Measurements from ENCODE around the gene ZNF124. TPM values are rescaled to one million over a fixed set of nuclear protein-coding genes. Genes with fewer than 3 reads are reported as not detected.
A peak's percentile ranks its signal among the peaks of the same experiment; 100 is the strongest.

Gene ZNF124
- total RNA-seq, 1 donor from 2014 or later = 21.1 TPM

DNA sequence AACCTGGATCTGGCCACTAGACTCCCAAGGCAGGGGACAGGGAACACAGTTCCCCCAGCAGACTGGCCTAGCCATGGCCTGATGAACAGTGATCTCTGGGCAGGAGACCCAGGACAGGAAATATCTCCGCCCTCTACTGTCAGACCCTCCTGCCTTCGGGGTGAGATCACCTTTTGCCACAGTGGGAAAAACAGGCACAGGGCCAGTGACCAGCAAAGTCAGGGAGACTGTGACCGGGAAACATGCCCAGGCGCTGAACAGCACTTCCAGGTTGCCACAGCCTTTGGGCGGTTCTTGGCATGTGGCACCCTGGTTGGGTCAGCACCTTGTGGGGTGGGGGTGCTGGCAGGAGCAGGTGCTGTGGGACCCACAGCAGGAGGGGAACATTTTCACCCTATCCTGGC, 58.7 kb downstream of the ZNF124 start:
- DNase-seq (ENCODE audit: low read depth) (peak; percentile 24), FAIRE-seq (no peak)
- Histone ChIP-seq H3K4me3 (ENCODE audit: low read depth, low read length) (no peak overlapping the region), H3K36me3 (ENCODE audit: control insufficient read depth, insufficient read depth, low read length) (no peaks in the 10 kb centered on the region), H3K27me3 (ENCODE audit: control insufficient read depth, insufficient read depth, low read length) (no peaks in the 10 kb centered on the region)
- TF ChIP-seq, protein P1, sequence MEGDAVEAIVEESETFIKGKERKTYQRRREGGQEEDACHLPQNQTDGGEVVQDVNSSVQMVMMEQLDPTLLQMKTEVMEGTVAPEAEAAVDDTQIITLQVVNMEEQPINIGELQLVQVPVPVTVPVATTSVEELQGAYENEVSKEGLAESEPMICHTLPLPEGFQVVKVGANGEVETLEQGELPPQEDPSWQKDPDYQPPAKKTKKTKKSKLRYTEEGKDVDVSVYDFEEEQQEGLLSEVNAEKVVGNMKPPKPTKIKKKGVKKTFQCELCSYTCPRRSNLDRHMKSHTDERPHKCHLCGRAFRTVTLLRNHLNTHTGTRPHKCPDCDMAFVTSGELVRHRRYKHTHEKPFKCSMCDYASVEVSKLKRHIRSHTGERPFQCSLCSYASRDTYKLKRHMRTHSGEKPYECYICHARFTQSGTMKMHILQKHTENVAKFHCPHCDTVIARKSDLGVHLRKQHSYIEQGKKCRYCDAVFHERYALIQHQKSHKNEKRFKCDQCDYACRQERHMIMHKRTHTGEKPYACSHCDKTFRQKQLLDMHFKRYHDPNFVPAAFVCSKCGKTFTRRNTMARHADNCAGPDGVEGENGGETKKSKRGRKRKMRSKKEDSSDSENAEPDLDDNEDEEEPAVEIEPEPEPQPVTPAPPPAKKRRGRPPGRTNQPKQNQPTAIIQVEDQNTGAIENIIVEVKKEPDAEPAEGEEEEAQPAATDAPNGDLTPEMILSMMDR (IDR thresholded peaks at IDR 0.05; ENCODE audit: insufficient read depth, low read length, severe bottlenecking) = no peak

DNA sequence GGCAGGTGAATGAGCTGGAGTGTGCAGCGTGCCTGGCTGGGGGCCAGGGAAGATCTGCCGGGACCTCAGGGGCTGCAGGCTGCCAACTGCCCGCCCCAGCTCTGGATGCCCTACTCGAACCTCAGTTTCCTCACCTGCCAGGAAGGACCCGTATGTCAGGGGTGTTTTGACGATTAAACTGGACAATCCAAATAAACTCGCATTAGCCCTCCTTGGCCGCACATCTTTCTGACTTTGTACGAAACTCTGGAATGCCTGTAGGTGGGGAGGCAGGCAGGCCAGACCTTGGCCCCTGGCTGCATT, 59.4 kb downstream of the ZNF124 start:
- FAIRE-seq = no peak
- Histone ChIP-seq H3K27me3 (ENCODE audit: control insufficient read depth, insufficient read depth, low read length) (no peaks in the 10 kb centered on the region), H3K36me3 (ENCODE audit: control insufficient read depth, insufficient read depth, low read length) (no peaks in the 10 kb centered on the region), H3K4me3 (ENCODE audit: low read depth, low read length) (peak overlapping the region; percentile 51)
- TF ChIP-seq, protein P1 (IDR thresholded peaks at IDR 0.05; ENCODE audit: insufficient read depth, low read length, severe bottlenecking) = no peak
- DNase-seq (ENCODE audit: low read depth) = no peak

DNA sequence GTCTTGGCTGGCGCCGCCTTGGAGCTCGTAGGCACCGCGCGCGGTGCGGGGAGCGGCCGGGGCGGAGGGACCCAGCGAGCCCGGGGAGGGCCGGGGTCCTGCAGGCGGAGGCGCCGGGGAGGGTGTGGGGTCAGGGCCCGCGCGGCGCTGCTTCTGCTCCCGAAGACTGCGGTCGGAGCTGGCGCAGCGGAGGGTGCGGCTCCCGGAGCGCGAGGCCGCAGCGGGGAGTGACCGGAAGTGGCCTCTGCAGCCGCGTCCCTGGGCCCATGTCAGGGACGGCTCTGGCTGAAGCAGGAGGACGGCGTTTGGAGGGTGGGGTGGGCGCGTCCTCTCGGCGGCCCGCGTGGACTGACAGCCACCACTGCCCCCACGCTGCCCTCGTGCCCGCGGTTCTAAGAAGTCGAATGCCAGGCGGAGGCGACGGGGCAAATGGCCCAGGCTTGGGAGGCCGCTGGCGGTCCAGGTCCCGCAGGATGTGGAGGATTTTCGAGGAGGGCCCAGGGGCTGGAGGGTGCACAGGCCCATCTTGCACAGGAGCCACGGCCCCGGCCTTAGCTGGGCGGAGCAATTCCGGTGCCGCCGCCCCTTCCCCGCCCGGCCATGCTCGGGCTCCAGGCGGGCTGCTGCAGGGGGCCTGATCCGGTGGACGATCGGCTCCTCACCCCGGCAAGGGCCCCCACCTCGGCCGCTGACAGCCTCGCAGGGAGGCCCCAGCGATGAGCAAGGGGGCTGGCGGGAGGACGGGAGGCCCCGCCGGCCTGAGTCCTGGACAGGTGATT, 59.9 kb downstream of the ZNF124 start:
- FAIRE-seq (no peak), DNase-seq (ENCODE audit: low read depth) (no peak)
- Histone ChIP-seq H3K27me3 (ENCODE audit: control insufficient read depth, insufficient read depth, low read length) (no peaks in the 10 kb centered on the region), H3K36me3 (ENCODE audit: control insufficient read depth, insufficient read depth, low read length) (no peaks in the 10 kb centered on the region), H3K4me3 (ENCODE audit: low read depth, low read length) (peak overlapping the region; percentile 51)
- TF ChIP-seq, protein P1 (IDR thresholded peaks at IDR 0.05; ENCODE audit: insufficient read depth, low read length, severe bottlenecking) = no peak

DNA sequence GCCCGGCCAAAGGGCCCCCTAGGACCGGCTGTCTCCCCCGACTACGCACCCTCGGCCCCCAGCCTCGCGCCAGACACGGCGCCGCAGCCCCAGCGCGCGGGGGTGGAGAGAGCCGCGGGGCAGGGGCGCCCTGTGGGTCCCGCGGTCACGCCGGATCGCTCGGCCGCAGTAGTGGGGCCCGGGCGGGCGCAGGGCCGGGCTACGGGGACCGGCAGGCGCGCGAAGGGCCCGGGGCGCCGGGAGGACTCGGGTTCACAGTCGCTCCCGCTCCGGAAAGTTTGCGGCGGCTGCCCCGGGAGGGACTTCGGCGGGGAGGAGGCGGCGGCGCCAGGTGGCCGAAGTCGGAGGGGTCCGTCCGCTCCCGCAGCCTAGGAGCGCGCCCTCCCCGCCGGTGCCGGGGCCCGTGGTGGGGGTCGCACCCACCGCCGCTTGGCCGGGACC, 60.5 kb downstream of the ZNF124 start:
- H3K27me3 ChIP-seq (ENCODE audit: control insufficient read depth, insufficient read depth, low read length) = no peaks in the 10 kb centered on the region
- TF ChIP-seq, protein P1 (IDR thresholded peaks at IDR 0.05; ENCODE audit: insufficient read depth, low read length, severe bottlenecking) = no peak
- H3K4me3 ChIP-seq (ENCODE audit: low read depth, low read length) = peak overlapping the region; percentile 51
- FAIRE-seq = no peak
- no peak for DNase-seq (ENCODE audit: low read depth)
- H3K36me3 ChIP-seq (ENCODE audit: control insufficient read depth, insufficient read depth, low read length) = no peaks in the 10 kb centered on the region

DNA sequence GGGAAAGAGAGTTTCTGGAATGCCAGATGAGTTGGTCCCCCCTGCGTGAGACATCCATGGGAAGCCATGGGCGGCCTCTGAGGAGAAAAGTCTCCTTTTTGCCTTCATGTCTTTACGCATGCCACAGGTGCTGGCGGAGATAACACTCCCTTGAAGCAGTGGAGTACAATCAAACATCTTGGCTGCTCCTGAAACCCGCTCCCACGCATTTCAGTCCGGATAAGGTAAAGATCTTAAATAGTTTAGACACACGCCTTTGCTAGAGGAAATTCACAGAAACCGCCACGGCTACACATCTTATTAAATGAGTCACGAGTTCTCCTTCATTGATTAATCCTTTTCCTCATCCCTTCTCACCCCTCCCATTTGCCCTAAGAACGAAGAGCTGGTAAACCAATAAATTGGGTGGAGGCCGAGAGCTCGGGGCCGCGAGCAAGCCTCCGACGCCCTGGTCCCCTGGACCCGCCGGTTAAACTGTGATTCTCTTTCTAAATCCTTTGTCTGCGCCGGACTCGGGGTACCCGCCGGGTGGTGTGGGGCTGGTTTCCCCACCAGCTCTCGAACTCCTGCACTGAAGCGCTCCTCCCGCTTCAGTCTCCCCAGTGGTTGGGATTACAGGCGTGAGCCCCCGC, 61.1 kb downstream of the ZNF124 start:
- TF ChIP-seq, protein P1 (IDR thresholded peaks at IDR 0.05; ENCODE audit: insufficient read depth, low read length, severe bottlenecking) = no peak
- no peaks in the 10 kb centered on the region for H3K36me3 ChIP-seq (ENCODE audit: control insufficient read depth, insufficient read depth, low read length)
- no peaks in the 10 kb centered on the region for H3K27me3 ChIP-seq (ENCODE audit: control insufficient read depth, insufficient read depth, low read length)
- FAIRE-seq = no peak
- peak; percentile 22 for DNase-seq (ENCODE audit: low read depth)
- H3K4me3 ChIP-seq (ENCODE audit: low read depth, low read length) = peak overlapping the region; percentile 51

All from bronchial epithelial cell (primary cell).